Breast epithelium (tissue), 4 donors: ENCODE data around the gene GPX3. TPM values are rescaled to one million over a fixed set of nuclear protein-coding genes. Genes with fewer than 3 reads are reported as not detected.

ENCODE experiments used
- DNase-seq, 2 donors: peaks; one replicate each; pipeline ENCODE4 v3.0.0-alpha.2; 2019; ENCODE audit warnings: low spot score in 2 of 2
- H3K27ac ChIP-seq, 2 donors: fragments of 200-600 bp; sonication (generic) in 1 of 2; one replicate each; pipeline ENCODE4 v1.5.1; 2016 to 2019; ENCODE audit warnings: mild to moderate bottlenecking in 1 of 2
- H3K27me3 ChIP-seq, 2 donors: fragments of 200-600 bp; sonication (generic) in 1 of 2; one replicate each; pipeline versions ENCODE4 v1.5.1 to v1.6.0; 2017 to 2019; ENCODE audit warnings: control low read depth in 1 of 2, mild to moderate bottlenecking in 1 of 2
- H3K36me3 ChIP-seq: fragments of 200-600 bp; one replicate; pipeline ENCODE4 v1.5.1; 2019
- H3K4me1 ChIP-seq, 2 donors: fragments of 200-600 bp; sonication (generic); one replicate each; pipeline ENCODE4 v1.5.1; 2016 to 2019; ENCODE audit warnings: control low read depth in 1 of 2
- H3K4me3 ChIP-seq, 3 donors: fragments of 200-600 bp; sonication (generic); 1 replicate in 2 of 3; 2 replicates in 1 of 3; pipeline ENCODE4 v1.5.1; 2016 to 2019; ENCODE audit warnings: mild to moderate bottlenecking in 3 of 3, moderate library complexity in 2 of 3
- H3K9me3 ChIP-seq, 2 donors: fragments of 200-600 bp; sonication (generic) in 1 of 2; one replicate each; pipeline ENCODE4 v1.5.1; 2016 to 2019; ENCODE audit warnings: control low read depth in 1 of 2
- POLR2A ChIP-seq: fragments of 450-650 bp; IDR thresholded peaks from one replicate; pipeline ENCODE4 v1.6.1; 2016; ENCODE audit warnings: antibody characterized with exemption, mild to moderate bottlenecking, moderate library complexity
- POLR2AphosphoS5 ChIP-seq, 3 donors: sonication (generic); formaldehyde crosslinking; IDR thresholded peaks; one replicate each; pipeline ENCODE4 v1.6.1; 2017; ENCODE audit warnings: antibody characterized with exemption in 3 of 3
- intact Hi-C: fragments of 100-400 bp; cut with DNase I; formaldehyde crosslinking; loops from one replicate; pipeline ENCODE4 v1.15.1; 2023; ENCODE audit warnings: low total_unique reads
- total RNA-seq, 3 donors: library from RNA; depleted of rRNA; stranded (reverse); fragments of >200 nt; gene quantifications; one replicate each; pipeline ENCODE4 v1.1.0, GENCODE V29; 2016
- TF ChIP-seq, protein P1 (sequence below), 3 donors: fragments of 450-650 bp; IDR thresholded peaks; one replicate each; pipeline ENCODE4 v1.5.1; 2016 to 2017; ENCODE audit warnings: antibody characterized with exemption in 3 of 3, mild to moderate bottlenecking in 3 of 3, moderate library complexity in 3 of 3

GPX3 gene
- total RNA-seq, 3 donors from 2014 or later: 1,215 to 5,290 (median 2,830) TPM

GRCh38 chr5:151073280-151073679, 52.9 kb downstream of the GPX3 start:
- no peak for TF ChIP-seq POLR2AphosphoS5 (IDR thresholded peaks at IDR 0.05)
- TF ChIP-seq POLR2A: no peak
- TF ChIP-seq, protein P1, sequence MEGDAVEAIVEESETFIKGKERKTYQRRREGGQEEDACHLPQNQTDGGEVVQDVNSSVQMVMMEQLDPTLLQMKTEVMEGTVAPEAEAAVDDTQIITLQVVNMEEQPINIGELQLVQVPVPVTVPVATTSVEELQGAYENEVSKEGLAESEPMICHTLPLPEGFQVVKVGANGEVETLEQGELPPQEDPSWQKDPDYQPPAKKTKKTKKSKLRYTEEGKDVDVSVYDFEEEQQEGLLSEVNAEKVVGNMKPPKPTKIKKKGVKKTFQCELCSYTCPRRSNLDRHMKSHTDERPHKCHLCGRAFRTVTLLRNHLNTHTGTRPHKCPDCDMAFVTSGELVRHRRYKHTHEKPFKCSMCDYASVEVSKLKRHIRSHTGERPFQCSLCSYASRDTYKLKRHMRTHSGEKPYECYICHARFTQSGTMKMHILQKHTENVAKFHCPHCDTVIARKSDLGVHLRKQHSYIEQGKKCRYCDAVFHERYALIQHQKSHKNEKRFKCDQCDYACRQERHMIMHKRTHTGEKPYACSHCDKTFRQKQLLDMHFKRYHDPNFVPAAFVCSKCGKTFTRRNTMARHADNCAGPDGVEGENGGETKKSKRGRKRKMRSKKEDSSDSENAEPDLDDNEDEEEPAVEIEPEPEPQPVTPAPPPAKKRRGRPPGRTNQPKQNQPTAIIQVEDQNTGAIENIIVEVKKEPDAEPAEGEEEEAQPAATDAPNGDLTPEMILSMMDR (IDR thresholded peaks at IDR 0.05): no peak
- no peak overlapping the region for H3K27ac ChIP-seq

GRCh38 chr5:151074557-151074956, 54.2 kb downstream of the GPX3 start:
- Histone ChIP-seq H3K36me3 (no peaks in the 10 kb centered on the region), H3K4me3 (no peak overlapping the region), H3K27me3 (no peaks in the 10 kb centered on the region), H3K27ac (no peak overlapping the region), H3K9me3 (no peaks in the 10 kb centered on the region), H3K4me1 (peaks cover 0 to 8% of the 10 kb centered on the region in 2 donors)
- intact Hi-C loops: no loop called here
- TF ChIP-seq POLR2A: no peak
- TF ChIP-seq, protein P1 (IDR thresholded peaks at IDR 0.05): no peak
- no peak for TF ChIP-seq POLR2AphosphoS5 (IDR thresholded peaks at IDR 0.05)
- DNase-seq: no peak

More at GRCh38 chr5:151073280-151073679, 52.9 kb downstream of the GPX3 start:
- intact Hi-C loops: no loop called here
- Histone ChIP-seq H3K4me1 (no peaks in the 10 kb centered on the region), H3K4me3 (no peak overlapping the region), H3K9me3 (no peaks in the 10 kb centered on the region), H3K36me3 (no peaks in the 10 kb centered on the region), H3K27me3 (no peaks in the 10 kb centered on the region)
- DNase-seq: no peak

DNA sequence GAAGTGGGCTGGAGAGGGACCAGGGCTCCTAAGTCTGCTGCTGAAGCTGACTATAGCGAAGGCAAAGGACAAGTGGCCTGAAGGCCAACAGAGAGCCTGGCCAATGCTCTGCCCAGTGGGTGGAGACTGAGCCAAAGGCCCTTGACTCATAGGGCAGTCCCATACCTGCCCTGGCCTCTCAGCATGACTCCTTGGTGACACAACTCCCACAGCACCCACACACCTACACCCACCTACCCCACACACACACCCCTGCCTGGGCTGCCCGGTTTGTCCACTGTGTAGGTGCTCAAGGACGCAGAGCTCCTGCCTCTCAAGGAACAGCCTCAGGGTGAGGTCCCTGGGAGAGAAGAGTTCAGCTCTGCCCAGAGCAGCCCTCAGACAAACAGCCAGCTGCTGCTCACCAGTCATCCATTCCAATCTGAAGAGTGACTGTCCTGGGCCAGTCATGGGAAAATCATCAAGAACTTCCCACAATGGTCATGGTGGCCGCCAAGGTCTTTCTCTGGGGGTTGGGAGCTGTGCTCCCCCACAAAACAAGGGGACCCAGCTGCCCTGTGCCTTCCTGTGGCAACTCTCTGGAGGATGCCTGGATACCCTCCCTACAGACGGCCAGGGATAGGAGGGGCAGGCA, 55.4 kb downstream of the GPX3 start:
- no peak for DNase-seq
- H3K4me1 ChIP-seq: peaks cover 0 to 14% of the 10 kb centered on the region in 2 donors
- intact Hi-C loops: no loop called here
- H3K27ac ChIP-seq: peak overlapping the region; percentile 45 to 57
- H3K36me3 ChIP-seq: no peaks in the 10 kb centered on the region
- no peak overlapping the region for H3K4me3 ChIP-seq
- H3K9me3 ChIP-seq: no peaks in the 10 kb centered on the region
- no peaks in the 10 kb centered on the region for H3K27me3 ChIP-seq
- TF ChIP-seq POLR2A: no peak

GRCh38 chr5:151076616-151077015, 56.2 kb downstream of the GPX3 start:
- Histone ChIP-seq H3K27me3 (no peaks in the 10 kb centered on the region), H3K9me3 (no peaks in the 10 kb centered on the region), H3K27ac (peak overlapping the region in 1 of 2 donors; percentile 57), H3K36me3 (no peaks in the 10 kb centered on the region), H3K4me3 (no peak overlapping the region), H3K4me1 (peaks cover 0 to 14% of the 10 kb centered on the region in 2 donors)
- intact Hi-C loops: no loop called here
- TF ChIP-seq POLR2AphosphoS5 (IDR thresholded peaks at IDR 0.05) (no peak), POLR2A (no peak)
- TF ChIP-seq, protein P1 (IDR thresholded peaks at IDR 0.05): no peak
- DNase-seq: no peak

DNA sequence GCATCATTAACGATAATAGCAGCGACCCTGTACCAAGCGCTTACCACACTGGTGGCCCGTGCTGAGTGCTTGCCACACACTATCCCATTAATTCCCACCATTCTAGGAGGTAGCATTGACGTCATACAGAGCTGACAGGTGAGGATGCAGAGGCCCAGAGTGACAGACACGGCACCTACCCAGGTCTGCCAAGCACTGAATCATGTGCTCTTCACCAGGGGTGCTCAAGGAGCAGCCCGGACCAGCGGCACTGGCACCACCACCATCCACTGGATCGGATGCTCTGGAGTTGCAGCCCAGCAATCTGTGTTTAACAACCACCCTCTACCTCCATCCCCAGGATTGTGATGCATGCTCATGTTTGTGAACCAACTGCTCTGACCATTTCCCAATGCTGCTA, 57.0 kb downstream of the GPX3 start:
- no peaks in the 10 kb centered on the region for H3K27me3 ChIP-seq
- TF ChIP-seq POLR2A (no peak), POLR2AphosphoS5 (IDR thresholded peaks at IDR 0.05) (no peak)
- TF ChIP-seq, protein P1 (IDR thresholded peaks at IDR 0.05): no peak
- DNase-seq: no peak
- peaks cover 0 to 20% of the 10 kb centered on the region in 2 donors for H3K4me1 ChIP-seq
- H3K4me3 ChIP-seq: no peak overlapping the region
- intact Hi-C loops: no loop called here
- H3K9me3 ChIP-seq: no peaks in the 10 kb centered on the region
- no peaks in the 10 kb centered on the region for H3K36me3 ChIP-seq
- no peak overlapping the region for H3K27ac ChIP-seq
